Iris pigment epithelial cell (primary cell): ENCODE measurements around the gene OLFM2.
"Not testable (repeated sequence)": the region's sequence is repeated elsewhere in the genome, so short reads cannot be mapped to it uniquely, and the experiment has no call there.

Experiments
- DNase-seq: peaks from one replicate; pipeline ENCODE4 v3.0.0-alpha.2; 2011; ENCODE audit warnings: low read depth

The OLFM2 gene

GRCh38 chr19:9936326-9937000 is at the start of gene OLFM2:
TSS of gene OLFM2 (minus strand) at chr19:9936515. CDS start at chr19:9936366, 149 bp downstream.
- DNase-seq: no peak

- DNase-seq: no peak
These were observed 45.3 kb upstream of the OLFM2 start for GRCh38 chr19:9981406-9982260.

- no peak for DNase-seq
These were observed 35.8 kb upstream of the OLFM2 start for GRCh38 chr19:9972103-9972502.

- DNase-seq: no peak
These were observed 35.0 kb upstream of the OLFM2 start for GRCh38 chr19:9971166-9971897.

- no peak for DNase-seq
These were observed 34.2 kb upstream of the OLFM2 start for GRCh38 chr19:9970481-9970880.

- no peak for DNase-seq
These were observed 33.3 kb upstream of the OLFM2 start for GRCh38 chr19:9969688-9969975.

GRCh38 chr19:9968820-9969687 is 32.7 kb upstream of the OLFM2 start:
- no peak for DNase-seq

DNA sequence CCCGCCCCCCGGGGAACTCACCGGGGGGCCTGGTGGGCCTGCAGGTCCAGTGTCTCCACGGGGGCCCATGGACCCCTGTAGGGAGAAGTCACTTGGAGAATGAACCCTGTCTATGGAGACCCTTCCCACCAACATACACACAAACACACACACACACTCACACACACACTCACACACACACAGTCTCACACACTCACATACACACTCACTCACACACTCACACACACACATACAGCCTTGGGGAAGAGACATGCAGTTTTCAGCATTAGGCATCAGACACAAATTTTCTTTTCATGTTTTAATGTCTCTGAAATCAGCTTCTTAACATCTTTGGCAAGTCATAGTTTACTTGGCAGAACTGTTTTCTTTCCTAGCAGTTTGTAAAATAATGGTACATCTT is 31.0 kb upstream of the OLFM2 start:
- DNase-seq: peak; percentile 10

GRCh38 chr19:9966448-9966847 is 30.1 kb upstream of the OLFM2 start:
- DNase-seq: no peak

DNA sequence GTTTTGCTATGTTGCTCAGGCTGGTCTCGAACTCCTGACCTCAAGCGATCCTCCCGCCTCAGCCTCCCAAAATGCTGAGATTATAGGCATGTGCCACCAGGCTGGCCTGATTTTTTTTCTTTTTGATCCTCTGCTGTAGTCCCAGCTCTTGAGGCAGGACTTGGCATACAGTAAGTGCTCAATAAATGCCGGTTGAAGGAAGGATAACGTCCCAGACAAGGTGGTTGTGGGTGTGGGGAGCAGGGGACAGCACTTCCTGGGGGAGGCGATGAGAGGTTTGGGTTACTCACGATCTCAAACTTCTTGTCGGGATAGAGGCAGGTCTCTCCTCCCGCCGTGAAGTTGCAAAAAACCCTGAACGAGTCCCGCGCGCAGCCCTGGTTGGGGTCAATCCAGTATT is 29.7 kb upstream of the OLFM2 start:
- DNase-seq: no peak

DNA sequence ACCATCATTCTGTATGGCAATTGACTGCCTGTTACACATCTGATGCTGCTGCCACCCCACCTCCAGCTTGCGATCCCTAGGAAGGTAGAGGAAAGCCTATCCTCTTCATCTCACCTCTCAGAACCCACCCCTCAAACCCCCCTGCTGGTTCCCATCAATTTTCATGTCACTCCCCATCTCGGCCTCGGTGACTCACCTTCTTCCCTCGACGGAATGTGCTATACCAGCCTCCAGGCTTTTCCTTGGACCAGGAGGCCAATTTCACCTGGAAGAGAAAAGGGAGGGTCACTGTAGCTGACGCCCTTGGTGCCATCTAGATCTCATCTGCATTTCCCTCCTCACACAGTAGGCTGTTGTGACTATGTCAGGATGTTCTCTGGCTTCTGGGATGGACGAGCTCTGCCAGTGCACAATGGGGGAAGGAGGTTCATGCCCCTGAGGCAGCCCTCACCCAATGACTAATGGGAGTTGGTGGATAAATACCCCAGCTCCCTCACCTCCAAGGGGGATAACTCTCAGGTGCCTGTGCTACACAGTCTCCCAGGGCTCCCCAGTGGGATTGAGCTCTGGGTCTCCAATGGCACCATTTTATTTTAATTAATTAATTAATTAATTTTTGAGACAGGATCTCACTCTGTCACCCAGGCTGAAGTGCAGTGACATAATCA is 26.4 kb upstream of the OLFM2 start:
- DNase-seq: no peak

DNA sequence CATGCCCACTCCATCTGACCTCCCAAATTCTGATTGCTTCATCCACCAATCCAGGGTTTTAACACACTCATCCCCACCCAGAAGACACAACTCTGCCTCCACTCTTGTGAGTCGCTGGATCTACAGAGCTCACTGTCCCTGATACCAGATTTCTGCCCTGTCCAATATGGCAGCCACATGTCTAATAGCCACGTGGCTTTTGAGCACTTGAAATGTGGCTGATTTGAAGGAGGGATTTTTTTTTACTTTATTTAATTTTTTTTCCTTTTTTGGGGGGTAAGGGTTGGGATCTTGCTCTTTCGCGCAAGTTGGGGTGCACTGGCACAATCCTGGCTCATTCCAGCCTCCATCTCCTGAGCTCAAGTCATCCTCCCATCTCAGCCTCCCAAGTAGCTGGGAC is 24.8 kb upstream of the OLFM2 start:
- DNase-seq: no peak

DNA sequence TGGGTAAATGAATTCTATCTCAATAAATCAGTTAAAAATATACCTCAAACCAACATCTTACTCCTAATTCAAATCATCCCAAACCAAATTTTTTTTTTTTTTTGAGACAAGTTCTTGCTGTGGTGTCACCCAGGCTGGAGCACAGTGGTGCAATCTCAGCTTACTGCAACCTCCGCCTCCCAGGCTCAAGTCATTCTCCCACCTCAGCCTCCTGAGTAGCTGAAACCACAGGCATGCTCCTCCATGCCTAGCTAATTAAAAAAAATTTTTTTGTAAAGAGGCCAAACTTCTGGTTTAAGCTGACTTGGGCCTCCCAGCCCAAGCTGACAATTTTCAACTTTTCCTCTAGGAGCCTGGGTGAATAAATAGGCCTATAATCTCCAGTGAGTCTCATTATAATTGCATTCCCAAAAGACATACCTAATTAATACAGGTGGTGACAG is 22.1 kb upstream of the OLFM2 start:
- DNase-seq: peak; percentile 87

- DNase-seq: no peak
These were observed 20.6 kb upstream of the OLFM2 start for GRCh38 chr19:9956956-9957355.

DNA sequence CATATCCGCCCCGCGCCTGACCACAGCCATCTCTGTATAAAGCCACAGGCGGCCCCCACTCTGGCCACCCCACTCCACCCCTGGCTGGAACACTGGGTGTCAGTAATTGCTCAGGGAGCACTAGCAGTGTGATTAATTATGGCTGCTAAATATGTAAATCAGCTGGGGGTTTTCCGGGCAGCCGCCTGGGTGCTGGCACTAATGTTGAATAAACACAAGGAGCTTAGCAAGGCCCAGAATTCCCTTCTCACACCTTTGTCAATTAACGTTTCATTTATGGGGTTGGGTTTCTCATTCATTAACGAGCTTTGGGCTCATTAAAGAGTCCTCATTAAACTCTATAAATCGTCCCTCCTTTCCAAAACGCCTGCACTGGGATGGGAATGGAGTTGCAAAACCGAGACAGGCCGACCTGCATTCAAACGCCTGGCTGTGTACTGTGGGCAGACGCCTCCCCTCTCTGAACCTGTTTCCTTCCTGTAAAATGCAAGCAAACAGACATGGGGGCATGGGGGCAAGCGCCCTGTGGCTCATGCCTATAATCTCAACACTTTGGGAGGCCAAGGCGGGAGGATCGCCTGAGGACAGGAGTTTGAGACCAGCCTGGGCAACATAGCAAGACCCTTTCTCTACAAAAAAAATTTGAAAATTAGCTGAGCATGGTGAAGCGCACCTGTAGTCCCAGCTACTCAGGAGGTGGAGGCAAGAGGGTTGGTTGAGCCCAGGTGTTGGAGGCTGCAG is 17.7 kb upstream of the OLFM2 start:
- no peak for DNase-seq

- DNase-seq: no peak
These were observed 16.0 kb upstream of the OLFM2 start for GRCh38 chr19:9952276-9952675.

DNA sequence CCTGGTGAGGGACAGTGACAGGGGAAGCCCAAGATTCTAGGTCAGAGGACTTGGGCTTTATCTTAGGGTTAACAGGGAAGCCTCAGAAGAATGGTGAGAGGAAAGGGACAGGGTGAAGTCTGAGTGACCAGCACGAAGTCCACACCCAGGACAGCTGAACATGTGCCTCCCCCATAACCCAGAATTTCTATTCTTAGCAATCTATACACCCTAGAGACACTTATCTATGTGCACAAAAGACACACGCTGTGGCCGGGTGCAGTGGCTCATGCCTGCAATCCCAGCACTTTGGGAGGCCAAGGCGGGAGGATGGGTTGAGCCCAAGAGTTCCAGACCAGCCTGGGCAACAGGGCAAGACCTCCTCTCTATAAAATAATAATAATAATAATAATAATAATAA is 11.1 kb upstream of the OLFM2 start:
- no peak for DNase-seq

DNA sequence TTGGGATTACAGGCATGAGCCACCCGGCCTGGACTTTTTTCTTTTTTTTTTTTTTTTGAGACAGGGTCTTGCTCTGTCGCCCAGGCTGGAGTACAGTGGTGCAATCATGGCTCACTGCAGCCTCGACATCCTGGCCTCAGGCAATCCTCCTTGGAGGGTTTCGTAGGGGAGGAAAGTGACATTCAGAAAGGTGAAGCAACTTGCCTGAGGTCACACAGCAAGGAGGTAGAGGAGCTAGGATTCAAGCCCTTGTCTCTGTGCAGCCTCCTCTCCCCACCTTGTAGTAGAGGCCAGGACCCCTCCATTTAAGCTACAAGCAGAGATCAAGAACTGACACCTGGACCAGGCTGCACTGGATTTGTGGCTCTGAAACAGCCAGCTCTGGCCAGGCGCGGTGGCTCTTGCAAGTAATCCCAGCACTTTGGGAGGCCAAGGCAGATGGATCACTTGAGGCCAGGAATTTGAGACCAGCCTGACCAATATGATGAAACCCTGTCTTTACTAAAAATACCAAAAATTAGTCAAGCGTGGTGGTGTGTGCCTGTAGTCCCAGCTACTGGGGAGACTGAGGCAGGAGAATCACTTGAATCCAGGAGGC is 10.3 kb upstream of the OLFM2 start:
- DNase-seq: not testable (repeated sequence)

DNA sequence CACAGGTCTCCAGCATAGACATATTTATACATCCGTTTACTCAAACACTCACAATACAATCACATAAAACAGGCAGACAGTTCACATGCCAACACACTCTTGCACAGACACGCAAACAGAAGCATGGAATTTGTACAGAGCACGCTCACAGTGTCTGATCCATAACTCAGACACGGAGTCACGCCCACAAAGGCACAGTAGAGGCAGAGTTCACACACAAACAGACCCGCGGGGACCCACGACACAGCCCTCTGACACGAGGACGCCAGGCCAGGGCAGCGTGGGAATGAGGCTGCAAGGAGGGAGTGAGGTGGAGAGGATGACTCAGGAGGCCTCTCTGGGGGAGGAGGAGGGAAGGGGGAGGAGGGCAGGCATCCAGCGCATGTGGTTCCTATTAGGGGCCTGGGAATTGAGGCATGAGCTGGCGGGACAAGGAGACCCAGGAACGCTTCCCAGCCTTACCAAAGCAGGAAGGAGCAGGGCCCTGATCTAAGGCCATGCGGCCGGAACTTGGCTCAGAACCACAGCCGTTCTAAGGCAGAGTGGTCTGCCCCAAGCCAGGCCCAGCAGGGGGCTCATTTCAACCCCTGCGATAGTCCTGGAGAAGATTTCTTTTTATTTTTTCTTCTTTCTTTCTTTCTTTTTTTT is 9.1 kb upstream of the OLFM2 start:
- peak; percentile 96 for DNase-seq

- DNase-seq: no peak
These were observed 7.4 kb upstream of the OLFM2 start for GRCh38 chr19:9943744-9944143.
